Neural progenitor cell (in vitro differentiated cells): ENCODE measurements around the gene TBPL1. TPM values are rescaled to one million over a fixed set of nuclear protein-coding genes. Genes with fewer than 3 reads are reported as not detected.
A peak's percentile ranks its signal among the peaks of the same experiment; 100 is the strongest.
"Not testable (repeated sequence)": the region's sequence is repeated elsewhere in the genome, so short reads cannot be mapped to it uniquely, and the experiment has no call there.

Experiments
- DNase-seq: peaks from one replicate; pipeline ENCODE4 v3.0.0-alpha.2; 2016; ENCODE audit warnings: low spot score
- H2AFZ ChIP-seq: fragments of 200-600 bp; sonication (generic); replicated peaks from 2 replicates; pipeline ENCODE4 v1.6.1; 2016; ENCODE audit warnings: antibody characterized with exemption
- H3F3A ChIP-seq: fragments of 200-600 bp; sonication (generic); 2 replicates; pipeline ENCODE4 v1.6.1; 2016; ENCODE audit warnings: antibody characterized with exemption, low read depth
- H3K27ac ChIP-seq: fragments of 200-600 bp; sonication (generic); 2 replicates; pipeline ENCODE4 v1.5.1; 2016; ENCODE audit warnings: mild to moderate bottlenecking
- H3K27me3 ChIP-seq: fragments of 200-600 bp; sonication (generic); 2 replicates; pipeline ENCODE4 v1.6.1; 2016; ENCODE audit warnings: mild to moderate bottlenecking, moderate library complexity
- H3K36me3 ChIP-seq: fragments of 200-600 bp; sonication (generic); 2 replicates; pipeline ENCODE4 v1.5.1; 2016
- H3K4me1 ChIP-seq: fragments of 200-600 bp; sonication (generic); 2 replicates; pipeline ENCODE4 v1.6.1; 2016; ENCODE audit warnings: mixed run types
- H3K4me2 ChIP-seq: fragments of 200-600 bp; sonication (generic); 2 replicates; pipeline ENCODE4 v1.6.1; 2016
- H3K4me3 ChIP-seq: fragments of 200-600 bp; sonication (generic); 2 replicates; pipeline ENCODE4 v1.5.1; 2016
- H3K79me2 ChIP-seq: fragments of 200-600 bp; sonication (generic); 2 replicates; pipeline ENCODE4 v1.6.1; 2016; ENCODE audit warnings: low read depth
- H3K9ac ChIP-seq: fragments of 200-600 bp; sonication (generic); 2 replicates; pipeline ENCODE4 v1.6.1; 2016
- H3K9me3 ChIP-seq: fragments of 200-600 bp; sonication (generic); 2 replicates; pipeline ENCODE4 v1.5.1; 2016; ENCODE audit warnings: low read depth
- H4K20me1 ChIP-seq: fragments of 200-600 bp; sonication (generic); 2 replicates; pipeline ENCODE4 v1.6.1; 2016; ENCODE audit warnings: low read depth
- H3K27ac Mint-ChIP-seq: 3 replicates; pipeline ENCODE4 v1.8.0; 2021; ENCODE audit warnings: mixed read lengths
- H3K27me3 Mint-ChIP-seq: 2 replicates; pipeline ENCODE4 v1.8.0; 2022; ENCODE audit warnings: low read depth, mild to moderate bottlenecking, inconsistent platforms, moderate library complexity, mixed read lengths; ENCODE audit not compliant: insufficient read depth
- H3K36me3 Mint-ChIP-seq: 3 replicates; pipeline ENCODE4 v1.8.0; 2021; ENCODE audit warnings: mixed read lengths
- H3K4me1 Mint-ChIP-seq: 3 replicates; pipeline ENCODE4 v1.8.0; 2021; ENCODE audit warnings: mixed read lengths
- H3K4me3 Mint-ChIP-seq: 3 replicates; pipeline ENCODE4 v1.8.0; 2021; ENCODE audit warnings: mild to moderate bottlenecking, moderate library complexity, mixed read lengths
- H3K9me3 Mint-ChIP-seq: 3 replicates; pipeline ENCODE4 v1.8.0; 2020; ENCODE audit warnings: mixed read lengths
- CTCF ChIP-seq: fragments of 200-600 bp; sonication (generic); IDR thresholded peaks from 2 replicates; pipeline ENCODE4 v1.5.1; 2017; ENCODE audit warnings: antibody characterized with exemption, mild to moderate bottlenecking
- EZH2 ChIP-seq: fragments of 200-600 bp; sonication (generic); IDR thresholded peaks from 2 replicates; pipeline ENCODE4 v1.6.1; 2017; ENCODE audit warnings: antibody characterized with exemption, mild to moderate bottlenecking, moderate library complexity
- EZH2phosphoT487 ChIP-seq: fragments of 200-600 bp; sonication (generic); IDR thresholded peaks from 2 replicates; pipeline ENCODE4 v1.6.1; 2017; ENCODE audit warnings: antibody characterized with exemption
- total RNA-seq: library from RNA; depleted of rRNA; stranded (reverse); fragments of >200 nt; gene quantifications from 2 replicates; pipeline ENCODE4 v1.2.3, GENCODE V29; 2015; ENCODE audit warnings: low replicate concordance

TBPL1 gene
- total RNA-seq, 1 donor from 2014 or later = 125 TPM

DNA sequence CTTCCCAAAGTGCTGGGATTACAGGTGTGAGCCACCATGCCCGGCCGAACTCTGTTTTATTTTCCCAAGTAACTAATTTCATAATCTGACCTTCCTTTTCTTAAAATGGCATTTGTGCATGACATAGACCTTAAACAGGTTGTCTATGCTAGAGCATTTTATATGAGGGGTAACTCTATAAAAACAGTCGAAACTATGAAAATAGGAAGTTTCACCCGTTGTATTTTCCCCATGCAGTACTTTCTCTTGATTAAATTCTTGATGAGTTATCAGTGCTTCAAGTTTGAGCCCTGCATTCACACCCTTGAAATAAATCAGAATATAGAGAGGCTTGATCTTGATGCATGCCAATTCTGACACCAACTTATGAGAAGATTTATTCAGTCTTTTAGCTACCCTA, 11.7 kb downstream of the TBPL1 start:
- no peak overlapping the region for H3K27ac ChIP-seq
- peaks cover 4% of the 10 kb centered on the region for H4K20me1 ChIP-seq
- TF ChIP-seq EZH2phosphoT487 (no peak), EZH2 (no peak)
- no peaks in the 10 kb centered on the region for H3K27me3 ChIP-seq
- no peak overlapping the region for H3K4me3 ChIP-seq
- no peak overlapping the region for H3K9ac ChIP-seq
- peaks cover 10% of the 10 kb centered on the region for H3K4me1 ChIP-seq
- no peak overlapping the region for H2AFZ ChIP-seq
- H3K79me2 ChIP-seq = peaks cover 100% of the 10 kb centered on the region
- no peaks in the 10 kb centered on the region for H3K36me3 ChIP-seq
- DNase-seq = no peak
- H3K27me3 Mint-ChIP-seq = no peaks in the 10 kb centered on the region
- H3K36me3 Mint-ChIP-seq = peaks cover 25% of the 10 kb centered on the region
- no peak overlapping the region for H3K4me3 Mint-ChIP-seq
- no peaks in the 10 kb centered on the region for H3K9me3 ChIP-seq
- no peak overlapping the region for H3K27ac Mint-ChIP-seq
- no peaks in the 10 kb centered on the region for H3F3A ChIP-seq
- peaks cover 19% of the 10 kb centered on the region for H3K9me3 Mint-ChIP-seq
- H3K4me1 Mint-ChIP-seq = peaks cover 14% of the 10 kb centered on the region
- H3K4me2 ChIP-seq = no peak overlapping the region

GRCh38 chr6:133965817-133966360, 12.9 kb downstream of the TBPL1 start:
- H3K36me3 ChIP-seq = no peaks in the 10 kb centered on the region
- Mint-ChIP-seq H3K27ac (no peak overlapping the region), H3K27me3 (no peaks in the 10 kb centered on the region), H3K36me3 (peaks cover 18% of the 10 kb centered on the region), H3K4me3 (no peak overlapping the region), H3K4me1 (peaks cover 17% of the 10 kb centered on the region), H3K9me3 (peaks cover 16% of the 10 kb centered on the region)
- no peak overlapping the region for H3K4me2 ChIP-seq
- no peaks in the 10 kb centered on the region for H3F3A ChIP-seq
- no peak overlapping the region for H3K27ac ChIP-seq
- H3K4me3 ChIP-seq = no peak overlapping the region
- DNase-seq = no peak
- no peak for TF ChIP-seq CTCF
- TF ChIP-seq EZH2 = no peak
- H3K9me3 ChIP-seq = no peaks in the 10 kb centered on the region
- H4K20me1 ChIP-seq = peaks cover 4% of the 10 kb centered on the region
- no peak overlapping the region for H3K9ac ChIP-seq
- no peaks in the 10 kb centered on the region for H3K27me3 ChIP-seq
- H2AFZ ChIP-seq = no peak overlapping the region
- H3K79me2 ChIP-seq = peaks cover 100% of the 10 kb centered on the region
- H3K4me1 ChIP-seq = peaks cover 6% of the 10 kb centered on the region

DNA sequence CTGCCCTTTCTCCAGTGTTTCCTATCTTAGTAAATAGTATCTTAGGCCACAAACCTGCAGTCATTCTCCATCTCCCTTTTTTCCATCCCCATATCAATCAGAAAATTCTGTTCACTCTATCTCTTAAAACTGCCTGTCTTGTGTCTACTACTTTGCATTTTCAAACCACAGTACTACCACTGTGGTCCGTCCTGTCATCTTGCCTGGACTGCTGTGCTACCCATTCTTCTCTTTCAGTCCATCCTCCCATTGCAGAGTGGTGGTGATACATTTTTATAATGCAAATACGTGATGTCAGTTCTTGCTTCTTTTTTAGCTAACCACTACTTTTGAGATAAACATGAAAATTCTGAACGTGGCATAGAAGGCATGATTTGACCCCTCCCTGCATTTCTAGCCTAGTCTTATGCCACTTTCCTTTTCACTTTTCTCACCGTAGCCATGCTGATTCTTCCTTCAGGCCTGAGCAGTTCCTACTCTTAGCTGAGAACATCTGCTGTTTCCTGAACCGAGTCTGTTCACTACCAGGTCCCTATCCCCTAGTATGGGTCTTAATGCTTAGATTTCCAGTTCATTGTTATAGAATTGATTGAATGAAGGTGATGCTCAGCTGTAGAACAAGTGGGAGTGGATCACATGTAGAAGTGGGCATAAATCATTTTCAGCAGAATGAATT, 13.8 kb downstream of the TBPL1 start:
- no peak overlapping the region for H2AFZ ChIP-seq
- Mint-ChIP-seq H3K4me3 (no peak overlapping the region), H3K27me3 (no peaks in the 10 kb centered on the region), H3K4me1 (peaks cover 15% of the 10 kb centered on the region), H3K36me3 (peaks cover 13% of the 10 kb centered on the region), H3K27ac (peak overlapping the region; percentile 6), H3K9me3 (peaks cover 13% of the 10 kb centered on the region)
- no peak overlapping the region for H3K4me2 ChIP-seq
- TF ChIP-seq CTCF (no peak), EZH2 (no peak), EZH2phosphoT487 (no peak)
- peaks cover 4% of the 10 kb centered on the region for H4K20me1 ChIP-seq
- H3K79me2 ChIP-seq = peaks cover 100% of the 10 kb centered on the region
- no peaks in the 10 kb centered on the region for H3K27me3 ChIP-seq
- H3K4me3 ChIP-seq = no peak overlapping the region
- H3K36me3 ChIP-seq = no peaks in the 10 kb centered on the region
- no peaks in the 10 kb centered on the region for H3K9me3 ChIP-seq
- H3K4me1 ChIP-seq = peaks cover 4% of the 10 kb centered on the region
- no peak for DNase-seq
- no peak overlapping the region for H3K27ac ChIP-seq
- H3K9ac ChIP-seq = no peak overlapping the region
- no peaks in the 10 kb centered on the region for H3F3A ChIP-seq

DNA sequence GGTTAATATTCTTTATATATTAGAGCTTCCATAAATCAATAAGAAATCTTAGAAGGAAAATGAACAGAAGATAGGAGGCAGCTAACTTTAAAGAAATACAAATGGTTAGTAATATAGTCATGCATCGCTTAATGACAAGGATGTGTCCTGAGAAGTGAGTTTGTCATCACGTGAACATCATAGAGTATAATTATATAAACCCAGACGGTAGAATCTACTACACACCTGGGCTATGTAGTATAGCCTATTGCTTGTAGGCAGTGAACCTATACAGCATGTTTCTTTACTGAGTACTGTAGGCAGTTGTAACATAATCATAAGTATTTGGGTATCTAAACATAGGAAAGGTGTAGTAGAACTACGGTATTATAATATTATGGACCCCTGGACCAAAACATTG, 14.3 kb downstream of the TBPL1 start:
- H3K36me3 Mint-ChIP-seq = peaks cover 9% of the 10 kb centered on the region
- Histone ChIP-seq H3K27me3 (no peaks in the 10 kb centered on the region), H3K4me2 (no peak overlapping the region), H3F3A (no peaks in the 10 kb centered on the region), H3K36me3 (no peaks in the 10 kb centered on the region), H2AFZ (no peak overlapping the region), H3K4me3 (no peak overlapping the region), H3K9me3 (no peaks in the 10 kb centered on the region), H3K79me2 (peaks cover 100% of the 10 kb centered on the region), H3K27ac (no peak overlapping the region), H4K20me1 (peaks cover 4% of the 10 kb centered on the region), H3K9ac (no peak overlapping the region), H3K4me1 (no peaks in the 10 kb centered on the region)
- TF ChIP-seq CTCF = no peak
- TF ChIP-seq EZH2phosphoT487 = no peak
- no peak for TF ChIP-seq EZH2
- peaks cover 10% of the 10 kb centered on the region for H3K4me1 Mint-ChIP-seq
- no peak overlapping the region for H3K27ac Mint-ChIP-seq
- DNase-seq = no peak
- H3K27me3 Mint-ChIP-seq = no peaks in the 10 kb centered on the region
- H3K4me3 Mint-ChIP-seq = no peak overlapping the region
- H3K9me3 Mint-ChIP-seq = peaks cover 8% of the 10 kb centered on the region

DNA sequence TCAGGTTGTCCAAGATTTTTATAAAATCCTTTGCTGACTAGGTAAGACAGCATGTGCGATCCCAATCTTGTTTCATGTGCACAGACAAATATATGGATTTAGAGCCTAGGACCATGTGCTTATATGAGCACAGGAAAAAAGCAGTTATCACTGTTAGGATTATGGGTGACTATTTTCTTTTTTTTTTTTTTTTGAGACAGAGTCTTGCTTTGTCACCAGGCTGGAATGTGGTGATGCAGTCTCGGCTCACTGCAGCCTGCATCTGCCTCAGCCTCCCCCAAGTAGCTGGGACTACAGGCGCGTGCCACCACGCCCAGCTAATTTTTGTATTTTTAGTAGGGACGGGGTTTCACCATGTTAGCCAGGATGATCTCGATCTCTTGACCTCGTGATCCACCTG, 14.8 kb downstream of the TBPL1 start:
- H3F3A ChIP-seq, H3K27ac ChIP-seq, H3K27me3 ChIP-seq, H4K20me1 ChIP-seq, H3K4me3 Mint-ChIP-seq, H3K27me3 Mint-ChIP-seq, H3K36me3 Mint-ChIP-seq, DNase-seq, H3K9me3 Mint-ChIP-seq, H3K9ac ChIP-seq, H3K4me2 ChIP-seq, H3K4me1 ChIP-seq, H3K36me3 ChIP-seq, H3K4me3 ChIP-seq, H2AFZ ChIP-seq, H3K27ac Mint-ChIP-seq, H3K9me3 ChIP-seq: not testable (repeated sequence)
- H3K4me1 Mint-ChIP-seq = peaks cover 10% of the 10 kb centered on the region
- peaks cover 99% of the 10 kb centered on the region for H3K79me2 ChIP-seq
